Stimulated activated CD4-positive, alpha-beta T cell treated with anti-CD3 and anti-CD28 coated beads, Interleukin-4, amount 100 ng/mL, for 48 hours (primary cell): Measurements from ENCODE around the gene SLC22A9.
"Not testable (repeated sequence)": the region's sequence is repeated elsewhere in the genome, so short reads cannot be mapped to it uniquely, and the experiment has no call there.

Source experiments
- DNase-seq, 2 donors: peaks; one replicate each; pipeline ENCODE4 v3.0.0-alpha.2; 2020; ENCODE audit warnings: low read depth in 2 of 2

Gene SLC22A9

DNA sequence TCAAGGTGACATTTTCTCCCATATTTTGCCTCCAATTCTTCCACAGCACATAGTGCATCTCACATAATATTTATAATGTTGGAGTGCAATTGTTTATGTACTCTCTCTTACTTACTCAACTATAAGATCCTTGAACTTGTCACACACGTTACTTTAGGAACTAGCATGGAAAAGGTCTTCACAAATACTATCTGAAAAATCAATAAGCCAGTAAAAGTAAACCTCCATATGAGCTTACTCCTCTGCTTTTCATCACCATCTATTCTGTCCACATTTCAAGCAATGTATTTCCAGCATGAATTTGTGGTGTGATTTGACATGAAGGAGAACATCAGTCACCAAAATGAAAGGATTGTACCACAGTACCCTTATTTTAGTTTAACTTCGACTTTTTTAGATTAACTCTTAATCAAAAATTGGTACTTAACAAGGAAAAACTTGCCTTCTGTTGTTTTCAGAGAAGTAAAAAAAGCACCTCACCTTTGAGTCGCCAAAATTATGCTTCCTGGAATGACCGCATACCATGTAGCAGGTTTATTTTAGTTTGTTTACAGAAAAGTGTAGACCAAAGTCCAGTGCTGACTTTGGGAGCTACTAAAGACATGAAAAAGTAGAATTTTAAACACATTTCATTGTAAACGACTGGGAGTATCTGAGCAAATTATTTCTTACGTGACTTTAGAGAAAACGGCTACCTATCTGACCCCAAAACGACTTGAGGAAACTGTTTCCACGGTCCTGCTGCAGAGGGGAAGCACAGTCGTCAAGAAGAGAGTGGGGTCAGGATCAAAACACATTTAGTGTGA, at the start of gene SLC22A9:
TSS of gene SLC22A9 (plus strand) at position 621 of the 806 bp plus-strand sequence. CDS start 272 bp downstream, outside the sequence.
- no peak for DNase-seq

DNA sequence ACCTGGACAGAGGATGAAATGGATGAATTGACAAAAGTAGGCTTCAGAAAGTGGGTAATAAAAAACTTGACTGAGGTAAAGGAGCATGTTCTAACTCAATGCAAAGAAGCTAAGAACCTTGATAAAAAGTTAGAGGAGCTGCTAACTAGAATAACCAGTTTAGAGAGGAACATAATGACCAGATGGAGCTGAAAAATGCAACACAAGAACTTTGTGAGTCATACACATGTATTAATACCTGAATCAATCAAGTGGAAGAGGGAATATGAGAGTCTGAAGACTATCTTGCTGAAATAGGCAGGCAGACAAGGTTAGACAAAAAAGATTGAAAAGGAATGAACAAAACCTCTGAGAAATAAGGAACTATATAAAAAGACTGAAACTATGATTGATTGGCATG, 47.9 kb upstream of the SLC22A9 start:
- no peak for DNase-seq

DNA sequence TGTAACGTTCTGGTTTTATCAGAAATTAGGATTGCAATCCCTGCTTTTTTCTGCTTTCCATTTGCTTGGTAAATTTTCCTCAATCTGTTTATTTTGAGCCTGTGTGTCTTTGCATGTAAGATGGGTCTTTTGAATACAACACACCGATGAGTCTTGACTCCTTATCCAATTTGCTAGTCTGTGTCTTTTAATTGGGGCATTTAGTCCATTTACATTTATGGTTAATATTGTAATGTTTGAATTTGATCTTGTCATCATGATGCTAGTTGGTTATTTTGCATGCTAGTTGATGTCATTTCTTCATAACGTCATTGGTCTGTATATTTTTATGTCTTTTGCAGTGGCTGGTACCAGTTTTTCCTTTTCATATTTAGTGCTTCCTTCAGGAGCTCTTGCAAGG, 34.5 kb upstream of the SLC22A9 start:
- DNase-seq, result not testable (repeated sequence)

DNA sequence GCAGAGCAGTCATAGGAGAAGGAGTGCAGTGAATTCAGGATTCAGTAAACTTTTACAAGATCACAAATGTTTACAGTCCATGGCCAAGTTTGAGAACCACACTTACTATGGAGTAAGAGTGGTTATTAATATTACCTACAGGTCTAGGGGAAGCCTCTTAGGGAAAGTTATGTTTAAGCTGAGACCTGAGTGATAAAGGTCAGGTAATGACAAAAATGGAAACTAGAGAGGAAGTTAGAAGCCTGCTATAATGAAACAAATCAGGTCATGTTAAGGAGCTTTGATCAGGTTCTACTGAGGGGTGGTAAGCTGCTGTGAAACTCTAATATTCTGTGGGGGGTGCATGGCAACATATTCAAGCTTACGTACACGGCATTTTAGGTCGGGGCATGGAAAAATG, 32.5 kb upstream of the SLC22A9 start:
- DNase-seq, result no peak

DNA sequence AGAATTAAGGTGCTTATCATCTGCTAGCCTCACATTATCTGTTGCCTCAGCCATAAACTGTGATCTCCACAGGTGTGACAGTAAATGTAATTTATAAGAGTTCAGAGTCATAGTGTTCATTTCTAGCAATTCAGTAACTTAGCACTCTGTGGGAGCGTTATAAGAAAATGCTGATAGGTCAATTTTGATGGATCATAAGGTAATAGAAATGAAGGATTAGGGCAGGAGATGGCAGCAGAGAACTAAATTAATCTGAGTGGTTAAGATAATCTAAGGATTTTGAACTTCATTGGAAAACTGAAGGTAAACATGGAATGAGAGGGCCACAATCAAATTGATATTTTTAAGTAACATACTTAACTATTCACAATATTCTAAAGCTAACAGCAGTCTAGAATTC, 26.5 kb upstream of the SLC22A9 start:
- DNase-seq, result no peak

DNA sequence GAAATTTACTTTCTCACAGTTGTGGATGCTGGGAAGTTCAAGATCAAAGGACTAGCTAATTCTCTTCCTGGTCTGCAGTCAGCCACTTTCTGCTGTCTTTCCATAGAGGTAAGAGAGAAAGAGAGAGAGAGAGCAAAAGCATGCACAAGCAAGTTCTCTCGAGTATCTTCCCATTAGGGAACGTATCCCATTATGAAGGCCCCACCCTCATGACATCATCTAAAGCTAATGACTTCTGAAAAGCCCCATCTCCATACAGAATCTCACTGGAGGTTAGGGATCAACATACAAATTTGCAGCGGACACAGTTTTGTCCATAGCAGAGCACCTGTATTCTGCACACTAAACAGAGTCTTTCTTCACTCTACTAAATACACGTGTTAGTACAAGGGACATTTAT, 17.4 kb upstream of the SLC22A9 start:
- no peak for DNase-seq

DNA sequence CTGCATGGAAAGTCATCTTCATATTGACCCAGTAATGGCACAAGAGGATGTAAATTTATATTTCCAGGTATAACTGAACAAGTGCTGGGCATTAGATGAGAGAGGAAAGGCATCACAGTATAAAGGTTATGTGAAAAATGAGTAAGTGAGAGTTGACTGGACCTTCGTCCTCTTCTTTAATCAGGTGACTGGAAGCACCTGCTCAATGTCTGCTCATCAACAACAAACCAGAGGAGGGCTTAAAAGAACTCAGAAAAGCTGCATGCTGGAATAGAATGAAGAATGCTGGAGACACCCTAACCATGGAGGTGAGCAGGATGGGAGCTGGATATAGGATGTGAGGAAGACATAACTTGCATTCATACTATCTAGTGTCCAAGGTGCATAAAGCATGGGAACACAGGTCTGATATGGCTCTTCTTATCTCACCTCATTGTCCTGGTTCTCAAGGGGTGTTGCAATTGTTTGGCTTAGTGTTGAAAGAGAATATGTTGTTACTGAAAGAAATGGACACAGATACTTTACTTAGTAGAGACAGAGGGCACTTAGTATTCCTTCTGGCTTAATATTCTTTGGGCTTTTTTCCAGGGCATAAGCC, 7.3 kb upstream of the SLC22A9 start:
- no peak for DNase-seq

DNA sequence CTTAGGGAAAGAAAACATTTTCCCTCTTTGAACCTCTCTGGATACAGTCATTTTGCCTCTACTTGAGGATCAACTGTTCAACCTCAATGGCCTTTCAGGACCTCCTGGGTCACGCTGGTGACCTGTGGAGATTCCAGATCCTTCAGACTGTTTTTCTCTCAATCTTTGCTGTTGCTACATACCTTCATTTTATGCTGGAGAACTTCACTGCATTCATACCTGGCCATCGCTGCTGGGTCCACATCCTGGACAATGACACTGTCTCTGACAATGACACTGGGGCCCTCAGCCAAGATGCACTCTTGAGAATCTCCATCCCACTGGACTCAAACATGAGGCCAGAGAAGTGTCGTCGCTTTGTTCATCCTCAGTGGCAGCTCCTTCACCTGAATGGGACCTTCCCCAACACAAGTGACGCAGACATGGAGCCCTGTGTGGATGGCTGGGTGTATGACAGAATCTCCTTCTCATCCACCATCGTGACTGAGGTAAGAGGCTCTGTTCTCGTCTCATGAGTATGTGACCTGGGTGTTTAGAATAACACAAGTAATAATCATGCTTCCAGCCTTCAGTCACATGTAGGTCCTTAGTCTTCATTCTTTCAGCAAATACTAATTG, 495 bp downstream of the SLC22A9 start:
- no peak for DNase-seq

DNA sequence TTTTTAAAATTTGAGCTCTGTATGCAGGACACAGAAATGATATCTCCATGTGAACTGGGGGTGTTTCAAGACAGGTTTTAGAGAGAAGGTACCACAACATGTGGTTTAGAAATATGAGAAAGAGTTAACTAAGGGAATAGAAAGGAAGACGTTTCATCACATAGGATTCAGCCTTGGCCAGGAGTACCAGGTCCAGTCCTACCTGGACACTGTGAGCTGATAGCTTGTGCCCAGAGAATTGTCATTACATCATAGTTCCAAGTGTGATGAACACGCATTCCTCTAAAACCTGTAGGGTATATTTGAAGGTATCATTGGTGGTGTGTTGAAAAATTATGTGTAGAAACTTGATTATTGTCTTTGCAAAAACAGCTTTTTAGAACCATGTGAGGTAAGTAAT, 1.8 kb downstream of the SLC22A9 start:
- no peak for DNase-seq

DNA sequence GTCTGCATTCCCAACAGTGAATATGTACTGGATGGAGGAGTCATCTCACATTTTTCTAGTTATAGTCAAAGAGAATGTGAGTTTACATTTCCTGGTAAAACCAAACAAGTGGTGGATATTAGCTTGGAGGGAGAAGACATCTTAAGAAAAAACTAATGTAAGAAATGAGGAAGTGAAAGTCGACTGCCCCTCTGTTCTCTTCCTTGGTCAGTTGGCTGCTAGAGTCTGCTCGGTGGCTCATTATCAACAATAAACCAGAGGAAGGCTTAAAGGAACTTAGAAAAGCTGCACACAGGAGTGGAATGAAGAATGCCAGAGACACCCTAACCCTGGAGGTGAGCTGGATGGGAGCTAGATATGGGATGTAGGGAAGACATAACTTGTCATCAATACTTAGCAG, 5.8 kb downstream of the SLC22A9 start:
- no peak for DNase-seq

DNA sequence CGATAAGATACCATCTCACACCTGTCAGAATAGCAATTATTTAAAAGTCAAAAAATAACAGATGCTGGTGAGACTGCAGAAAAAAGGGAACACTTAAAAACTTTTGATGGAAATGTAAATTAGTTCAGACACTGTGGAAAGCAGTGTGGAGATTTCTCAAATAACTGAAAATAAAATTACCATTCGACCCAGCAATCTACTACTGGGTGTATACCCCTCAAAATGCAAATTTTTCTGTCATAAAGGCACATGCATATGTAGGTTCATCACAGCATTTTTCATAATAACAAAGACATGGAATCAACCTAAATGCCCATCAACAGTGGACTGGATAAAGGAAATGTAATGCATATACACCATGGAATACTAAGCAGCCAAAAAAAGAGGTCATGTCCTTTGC, 10.5 kb downstream of the SLC22A9 start:
- no peak for DNase-seq

DNA sequence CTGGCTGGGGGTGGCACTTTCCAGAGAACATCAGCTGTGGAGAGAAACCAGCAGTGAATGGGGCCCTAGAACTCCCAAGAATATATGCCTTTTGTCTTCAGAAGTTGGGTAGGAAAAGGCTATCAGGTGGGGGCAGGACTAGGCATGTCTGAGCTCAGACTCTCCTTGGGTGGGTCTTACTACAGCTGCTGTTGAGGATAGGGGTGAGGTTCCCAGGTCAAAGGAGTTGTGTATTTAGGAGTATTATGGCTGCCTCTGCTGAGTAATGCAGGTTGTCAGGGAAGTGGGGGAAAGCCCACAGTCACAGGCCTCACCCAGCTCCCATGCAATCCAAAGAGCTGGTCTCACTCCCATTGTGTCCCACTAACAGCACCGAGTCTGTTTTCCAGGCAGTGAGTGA, 26.1 kb downstream of the SLC22A9 start:
- DNase-seq, result no peak

DNA sequence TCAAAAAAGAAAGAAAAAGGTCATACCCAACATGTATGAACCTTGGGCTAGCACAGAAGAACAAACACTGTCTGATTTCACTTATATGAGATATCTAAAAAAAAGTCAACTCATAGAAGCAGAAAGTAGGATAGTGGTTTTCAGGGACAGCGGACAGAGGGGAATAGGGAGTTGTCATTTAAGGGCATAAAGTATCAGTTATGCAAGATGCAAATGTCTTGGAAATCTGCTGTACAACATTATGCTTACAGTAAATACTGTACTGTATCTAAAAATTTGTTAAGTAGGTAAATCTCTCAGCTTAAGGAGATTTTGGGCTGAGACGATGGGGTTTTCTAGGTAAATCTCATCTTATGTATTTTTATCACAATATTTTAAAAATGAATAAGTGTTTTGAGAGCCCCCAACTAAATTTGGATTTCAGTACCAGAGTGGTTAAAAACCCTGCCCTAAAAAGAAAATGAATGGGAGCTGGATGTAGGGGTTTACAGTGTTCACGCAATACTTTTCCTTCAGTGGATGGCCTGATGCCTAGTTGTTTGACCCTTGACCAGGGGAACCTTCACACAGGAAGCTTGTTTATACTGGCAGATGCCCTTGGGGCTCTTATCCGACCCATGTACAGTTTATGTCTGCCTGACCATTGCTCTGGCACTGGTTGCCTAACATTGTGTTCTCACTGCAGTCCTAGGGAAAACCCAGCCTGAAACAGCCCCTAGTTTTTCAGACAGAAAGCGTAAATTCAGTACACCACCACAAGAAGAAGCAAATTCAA, 34.8 kb downstream of the SLC22A9 start:
- DNase-seq, result no peak

DNA sequence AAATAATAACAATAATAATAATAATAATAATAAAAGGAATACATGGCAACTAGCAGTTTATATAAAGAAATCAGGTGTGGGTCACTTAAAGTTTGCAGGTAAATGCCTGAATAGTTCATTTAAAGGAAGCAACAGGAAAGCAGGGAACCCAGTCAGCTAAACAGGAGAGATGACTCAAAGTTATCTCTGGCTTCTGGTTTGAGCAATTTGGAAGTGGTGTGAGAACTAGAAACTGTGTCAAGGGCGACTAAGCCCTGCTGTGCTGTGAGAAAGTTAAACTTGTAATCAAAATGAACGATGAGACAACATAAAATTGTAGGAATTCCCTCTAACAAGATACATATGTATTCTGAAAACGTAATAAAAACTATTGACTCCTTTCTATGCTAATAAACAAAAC, 35.5 kb downstream of the SLC22A9 start:
- no peak for DNase-seq

DNA sequence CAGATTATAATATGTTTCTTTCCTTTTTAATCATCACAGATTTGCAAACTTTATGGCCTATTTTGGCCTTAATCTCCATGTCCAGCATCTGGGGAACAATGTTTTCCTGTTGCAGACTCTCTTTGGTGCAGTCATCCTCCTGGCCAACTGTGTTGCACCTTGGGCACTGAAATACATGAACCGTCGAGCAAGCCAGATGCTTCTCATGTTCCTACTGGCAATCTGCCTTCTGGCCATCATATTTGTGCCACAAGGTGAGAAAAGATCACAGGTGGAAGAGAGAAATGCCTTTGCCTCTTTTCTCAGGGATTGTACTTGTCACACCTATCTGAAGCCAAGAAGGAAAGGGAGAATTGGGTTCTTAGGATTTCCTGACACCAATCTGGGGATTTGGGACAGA, 36.9 kb downstream of the SLC22A9 start:
- DNase-seq, result no peak

DNA sequence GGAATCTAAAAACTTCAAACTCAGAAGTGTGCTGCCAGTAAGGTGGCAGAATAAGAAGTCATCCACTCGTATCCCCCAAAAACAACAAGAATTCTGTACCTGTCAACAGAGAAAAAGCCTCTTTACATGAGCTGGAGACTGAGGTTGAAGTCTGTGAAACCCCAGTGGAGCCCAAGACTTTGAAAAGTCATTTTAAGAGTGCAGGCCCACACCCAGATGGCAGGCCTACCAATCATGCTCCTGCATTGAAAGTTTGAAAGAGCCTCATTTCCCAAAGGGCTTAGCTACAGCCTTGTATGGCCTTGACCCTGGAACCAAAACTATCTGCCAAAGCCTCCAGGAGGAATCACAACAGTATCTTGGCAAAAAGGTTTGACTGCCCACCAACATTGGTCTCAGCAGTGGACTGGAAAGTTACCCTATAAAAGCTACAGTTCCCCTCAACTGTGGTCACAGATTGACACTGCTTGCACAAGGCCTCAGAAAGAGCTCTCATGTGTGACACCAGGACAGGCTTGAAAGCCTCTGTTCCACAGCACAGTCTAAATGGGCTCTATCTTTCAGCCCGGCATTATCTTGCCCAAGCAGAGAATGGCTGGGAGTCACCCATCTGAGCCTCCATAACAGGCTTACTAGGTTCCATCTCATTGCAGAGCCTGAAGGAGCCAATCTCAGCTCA, 47.7 kb downstream of the SLC22A9 start:
- DNase-seq, result no peak

DNA sequence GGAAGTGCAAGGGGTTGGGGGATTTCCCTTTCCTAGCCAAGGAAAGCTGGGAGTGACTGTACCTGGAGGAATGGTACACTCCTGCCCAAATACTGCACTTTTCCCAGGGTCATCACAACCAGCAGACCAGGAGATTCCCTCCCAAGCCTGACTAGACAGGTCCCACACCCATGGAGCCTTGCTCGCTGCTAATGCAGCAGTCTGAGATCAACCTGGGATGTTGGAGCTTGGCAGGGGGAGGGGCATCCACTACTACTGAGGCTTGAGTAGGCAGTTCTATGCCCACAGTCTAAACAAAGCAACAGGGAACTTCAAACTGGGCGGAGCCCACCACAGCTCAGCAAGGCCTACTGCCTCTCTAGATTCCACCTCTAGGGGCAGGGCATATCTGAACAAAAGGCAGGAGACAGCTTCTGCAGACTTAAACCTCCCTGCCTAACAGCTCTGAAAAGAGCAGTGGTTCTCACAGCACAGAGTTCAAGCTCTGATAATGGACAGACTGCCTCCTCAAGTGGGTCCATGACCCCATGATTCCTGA, 58.5 kb downstream of the SLC22A9 start:
- no peak for DNase-seq

DNA sequence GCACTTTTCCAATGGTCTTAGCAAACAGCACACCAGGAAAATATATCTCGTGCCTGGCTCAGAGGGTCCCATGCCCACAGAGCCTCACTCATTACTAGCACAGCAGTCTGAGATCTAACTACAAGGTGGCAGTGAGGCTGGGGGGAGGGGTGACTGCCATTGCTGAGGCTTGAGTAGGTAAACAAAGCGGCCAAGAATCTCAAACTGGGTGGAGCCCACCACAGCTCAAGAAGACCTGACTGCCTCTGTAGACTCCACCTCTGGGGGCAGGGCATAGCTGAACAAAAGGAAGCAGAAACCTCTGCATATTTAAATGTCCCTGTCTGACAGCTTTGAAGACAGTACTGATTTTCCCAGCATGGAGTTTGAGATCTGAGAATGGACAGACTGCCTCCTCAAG, 61.1 kb downstream of the SLC22A9 start:
- not testable (repeated sequence) for DNase-seq

DNA sequence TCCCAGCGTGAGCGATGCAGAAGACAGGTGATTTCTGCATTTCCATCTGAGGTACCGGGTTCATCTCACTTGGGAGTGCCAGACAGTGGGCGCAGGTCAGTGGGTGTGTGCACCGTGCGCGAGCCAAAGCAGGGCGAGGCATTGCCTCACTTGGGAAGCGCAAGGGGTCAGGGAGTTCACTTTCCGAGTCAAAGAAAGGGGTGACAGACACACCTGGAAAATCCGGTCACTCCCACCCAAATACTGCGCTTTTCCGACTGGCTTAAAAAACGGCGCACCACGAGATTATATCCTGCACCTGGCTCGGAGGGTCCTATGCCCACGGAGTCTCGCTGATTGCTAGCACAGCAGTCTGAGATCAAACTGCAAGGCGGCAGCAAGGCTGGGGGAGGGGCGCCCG, 65.8 kb downstream of the SLC22A9 start:
- not testable (repeated sequence) for DNase-seq

DNA sequence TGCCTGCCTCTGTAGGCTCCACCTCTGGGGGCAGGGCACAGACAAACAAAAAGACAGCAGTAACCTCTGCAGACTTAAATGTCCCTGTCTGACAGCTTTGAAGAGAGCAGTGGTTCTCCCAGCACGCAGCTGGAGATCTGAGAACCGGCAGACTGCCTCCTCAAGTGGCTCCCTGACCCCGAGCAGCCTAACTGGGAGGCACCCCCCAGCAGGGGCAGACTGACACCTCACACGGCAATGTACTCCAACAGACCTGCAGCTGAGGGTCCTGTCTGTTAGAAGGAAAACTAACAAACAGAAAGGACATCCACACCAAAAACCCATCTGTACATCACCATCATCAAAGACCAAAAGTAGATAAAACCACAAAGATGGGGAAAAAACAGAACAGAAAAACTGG, 66.2 kb downstream of the SLC22A9 start:
- not testable (repeated sequence) for DNase-seq

DNA sequence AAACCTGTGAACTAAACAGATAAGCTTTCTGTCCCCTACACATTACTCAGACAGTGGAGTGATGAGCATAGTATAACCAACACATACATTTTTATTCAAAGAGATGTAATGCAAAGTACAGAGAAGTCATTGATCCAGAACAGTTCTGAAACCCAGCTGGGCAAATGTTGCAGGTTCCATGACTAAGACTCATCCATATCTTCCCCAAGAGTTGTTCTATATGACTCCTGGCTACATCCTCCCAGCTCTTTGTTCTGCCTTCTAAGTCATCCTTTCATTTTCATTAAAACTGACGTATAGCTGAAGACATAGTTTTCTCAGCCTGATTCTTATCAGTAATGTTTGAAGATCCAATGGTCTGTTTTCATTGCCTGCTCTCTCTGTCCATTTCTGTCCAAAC, 74.1 kb downstream of the SLC22A9 start:
- DNase-seq, result peak; percentile 0 to 9
